GM23338 (cell line): ENCODE results near the gene RNF112. TPM values are rescaled to one million over a fixed set of nuclear protein-coding genes. Genes with fewer than 3 reads are reported as not detected.

Experiments
- ATAC-seq: fragments of 200-7000 bp; cut with Tn5 transposase; 3 replicates; pipeline ENCODE4 v1.9.1; 2020
- DNase-seq: peaks from one replicate; pipeline ENCODE4 v3.0.0-alpha.2; 2015; ENCODE audit warnings: low spot score
- H2AFZ ChIP-seq: fragments of 200-600 bp; sonication (generic); 2 replicates; pipeline ENCODE4 v1.8.0; 2016; ENCODE audit warnings: antibody characterized with exemption, mild to moderate bottlenecking, moderate library complexity
- H3F3A ChIP-seq: fragments of 200-600 bp; sonication (generic); replicated peaks from 2 replicates; pipeline ENCODE4 v1.8.0; 2017; ENCODE audit warnings: antibody characterized with exemption, mixed run types, low read depth
- H3K27ac ChIP-seq: fragments of 200-600 bp; sonication (generic); 2 replicates; pipeline ENCODE4 v1.6.1; 2016; ENCODE audit warnings: low read depth
- H3K27me3 ChIP-seq: fragments of 200-600 bp; sonication (generic); 2 replicates; pipeline ENCODE4 v1.8.0; 2016; ENCODE audit warnings: mild to moderate bottlenecking, mixed run types, moderate library complexity; ENCODE audit not compliant: insufficient read depth
- H3K36me3 ChIP-seq: fragments of 200-600 bp; sonication (generic); 2 replicates; pipeline ENCODE4 v1.8.0; 2016; ENCODE audit warnings: mild to moderate bottlenecking; ENCODE audit not compliant: insufficient read depth
- H3K4me1 ChIP-seq: fragments of 200-600 bp; sonication (generic); 2 replicates; pipeline ENCODE4 v1.8.0; 2016; ENCODE audit warnings: mild to moderate bottlenecking, moderate library complexity; ENCODE audit not compliant: insufficient read depth
- H3K4me2 ChIP-seq: fragments of 200-600 bp; sonication (generic); 2 replicates; pipeline ENCODE4 v1.7.1; 2017; ENCODE audit warnings: mixed run types
- H3K4me3 ChIP-seq: fragments of 200-600 bp; sonication (generic); 2 replicates; pipeline ENCODE4 v1.6.1; 2016; ENCODE audit warnings: mixed run types
- H3K79me2 ChIP-seq: fragments of 200-600 bp; sonication (generic); replicated peaks from 2 replicates; pipeline ENCODE4 v1.8.0; 2017; ENCODE audit warnings: mild to moderate bottlenecking; ENCODE audit not compliant: insufficient read depth
- H3K9me2 ChIP-seq: fragments of 200-600 bp; sonication (generic); 2 replicates; pipeline ENCODE4 v1.8.0; 2017; ENCODE audit not compliant: insufficient read depth
- H4K20me1 ChIP-seq: fragments of 200-600 bp; sonication (generic); replicated peaks from 2 replicates; pipeline ENCODE4 v1.8.0; 2017; ENCODE audit warnings: mild to moderate bottlenecking; ENCODE audit not compliant: insufficient read depth
- H3K27ac Mint-ChIP-seq: 2 replicates; pipeline ENCODE4 v1.8.0; 2020; ENCODE audit warnings: inconsistent platforms, mild to moderate bottlenecking, moderate library complexity, mixed read lengths
- H3K27me3 Mint-ChIP-seq: 3 replicates; pipeline ENCODE4 v1.8.0; 2022; ENCODE audit warnings: low read depth, mild to moderate bottlenecking, moderate library complexity, mixed read lengths, inconsistent platforms; ENCODE audit not compliant: insufficient read depth, poor library complexity
- H3K36me3 Mint-ChIP-seq: 3 replicates; pipeline ENCODE4 v1.8.0; 2021; ENCODE audit warnings: low read depth, mild to moderate bottlenecking, inconsistent platforms, moderate library complexity, mixed read lengths
- H3K4me1 Mint-ChIP-seq: 3 replicates; pipeline ENCODE4 v1.8.0; 2020; ENCODE audit warnings: mild to moderate bottlenecking, inconsistent platforms, mixed read lengths
- H3K4me3 Mint-ChIP-seq: 3 replicates; pipeline ENCODE4 v1.8.0; 2021; ENCODE audit warnings: moderate library complexity, mild to moderate bottlenecking, inconsistent platforms, mixed read lengths
- H3K9me3 Mint-ChIP-seq: 3 replicates; pipeline ENCODE4 v1.8.0; 2020; ENCODE audit warnings: moderate library complexity, mild to moderate bottlenecking, inconsistent platforms, mixed read lengths
- CREB1 ChIP-seq: fragments of 250-450 bp; sonication (Bioruptor Pico); IDR thresholded peaks from 2 replicates; pipeline ENCODE4 v1.5.0; 2020; ENCODE audit warnings: low read depth, mild to moderate bottlenecking, moderate library complexity
- CTCF ChIP-seq, 2 experiments: fragments of 200-600 bp in 1 of 2; sonication (generic) in 1 of 2; conservative IDR thresholded peaks; 2 replicates each; pipeline versions ENCODE4 v1.5.1 to v1.6.1; 2016 to 2017; ENCODE audit warnings: antibody characterized with exemption in 2 of 2, low read depth in 2 of 2, mild to moderate bottlenecking in 2 of 2, moderate library complexity in 1 of 2
- ETS1 ChIP-seq: IDR thresholded peaks from 2 replicates; pipeline ENCODE4 v1.6.1; 2016; ENCODE audit warnings: antibody characterized with exemption
- EZH2 ChIP-seq: fragments of 200-600 bp; sonication (generic); IDR thresholded peaks from one replicate; pipeline ENCODE4 v1.8.0; 2017; ENCODE audit warnings: antibody characterized with exemption, mild to moderate bottlenecking, low read depth; ENCODE audit not compliant: unreplicated experiment
- EZH2phosphoT487 ChIP-seq: fragments of 200-600 bp; sonication (generic); IDR thresholded peaks from one replicate; pipeline ENCODE4 v1.8.1; 2018; ENCODE audit warnings: antibody characterized with exemption; ENCODE audit not compliant: unreplicated experiment
- JUNB ChIP-seq: IDR thresholded peaks from one replicate; pipeline ENCODE4 v1.6.1; 2016; ENCODE audit warnings: antibody characterized with exemption; ENCODE audit not compliant: unreplicated experiment
- NANOG ChIP-seq: IDR thresholded peaks from 2 replicates; pipeline ENCODE4 v1.6.1; 2016; ENCODE audit warnings: antibody characterized with exemption, borderline replicate concordance
- POLR2AphosphoS5 ChIP-seq: IDR thresholded peaks from 2 replicates; pipeline ENCODE4 v1.6.1; 2016; ENCODE audit warnings: antibody characterized with exemption, low read depth
- REST ChIP-seq: IDR thresholded peaks from one replicate; pipeline ENCODE4 v1.6.1; 2018; ENCODE audit warnings: antibody characterized with exemption; ENCODE audit not compliant: unreplicated experiment
- STAT1 ChIP-seq: IDR thresholded peaks from one replicate; pipeline ENCODE4 v1.6.1; 2016; ENCODE audit warnings: antibody characterized with exemption; ENCODE audit not compliant: unreplicated experiment
- ZNF114 ChIP-seq: fragments of 250-450 bp; sonication (Bioruptor Pico); IDR thresholded peaks from 2 replicates; pipeline ENCODE4 v1.5.0; 2020; ENCODE audit warnings: mild to moderate bottlenecking, moderate library complexity
- ZNF331 ChIP-seq: fragments of 250-450 bp; sonication (Bioruptor Pico); IDR thresholded peaks from 2 replicates; pipeline ENCODE4 v1.5.0; 2020; ENCODE audit warnings: low read depth, mild to moderate bottlenecking, moderate library complexity
- ZNF462 ChIP-seq: fragments of 250-450 bp; sonication (Bioruptor Pico); IDR thresholded peaks from 2 replicates; pipeline ENCODE4 v1.5.0; 2020; ENCODE audit warnings: mild to moderate bottlenecking, moderate library complexity
- polyA plus RNA-seq: library from polyadenylated mRNA; unstranded; fragments of >200 nt; fragmentation: Nextera tagmentation; extraction: Ambion mirVana; gene quantifications from 2 replicates; pipeline ENCODE4 v1.2.1, GENCODE V29; 2016
- total RNA-seq: library from RNA; depleted of rRNA; stranded (reverse); fragments of >200 nt; shearing (Covaris generic); gene quantifications from 2 replicates; pipeline ENCODE4 v1.2.3, GENCODE V29; 2014

RNF112 gene
- total and polyA plus RNA-seq, 2 experiments from 2014 or later: 0.42 to 4.1 TPM

GRCh38 chr17:19460700-19461099 is 49.7 kb downstream of the RNF112 start:
- H3K27ac Mint-ChIP-seq: peak overlapping the region; percentile 77; the same call in 1 of the 2 replicates
- H3K4me1 ChIP-seq: peaks cover 58% of the 10 kb centered on the region
- H3K79me2 ChIP-seq: no peaks in the 10 kb centered on the region
- H3K4me2 ChIP-seq: peak overlapping the region; percentile 19
- no peaks in the 10 kb centered on the region for H3K27me3 ChIP-seq
- ATAC-seq: peak; percentile 14
- no peaks in the 10 kb centered on the region for H3K9me3 Mint-ChIP-seq
- H3K9me2 ChIP-seq: 0 out of 2 replicates have a peak, but pooled peaks cover 3% of the 10 kb centered on the region
- H3K27me3 Mint-ChIP-seq: peaks cover 18% of the 10 kb centered on the region
- peak overlapping the region; percentile 89 for H3K27ac ChIP-seq
- H3K36me3 ChIP-seq: no peaks in the 10 kb centered on the region
- peaks cover 79% of the 10 kb centered on the region for H3K4me1 Mint-ChIP-seq
- H3K36me3 Mint-ChIP-seq: no peaks in the 10 kb centered on the region
- peak; percentile 34 for DNase-seq
- peaks cover 21% of the 10 kb centered on the region for H3F3A ChIP-seq
- H4K20me1 ChIP-seq: no peaks in the 10 kb centered on the region
- H3K4me3 Mint-ChIP-seq: peak overlapping the region; percentile 33; the same call in 1 of the 3 replicates
- H2AFZ ChIP-seq: no peak overlapping the region
- TF ChIP-seq EZH2 (no peak), ZNF331 (CRISPR knock-in tag) (no peak), NANOG (no peak), STAT1 (no peak), POLR2AphosphoS5 (no peak), CREB1 (CRISPR knock-in tag) (no peak), ZNF114 (CRISPR knock-in tag) (no peak), ZNF462 (no peak), JUNB (no peak), REST (no peak), CTCF (conservative IDR thresholded peaks at IDR 0.05; ENCODE audit: low read depth in 2 of 2) (no peak), EZH2phosphoT487 (no peak), ETS1 (no peak)
- peak overlapping the region; percentile 6; the same call in 1 of the 2 replicates for H3K4me3 ChIP-seq
